ENCODE results near the gene SPACA6. TPM values are rescaled to one million over a fixed set of nuclear protein-coding genes. Genes with fewer than 3 reads are reported as not detected.

Gene SPACA6
- total and polyA plus RNA-seq, 2 of the 8 experiments (the other 6 are each of a cell fraction or from before 2014, with no cell fraction given), result 7.1 to 7.5 TPM

DNA sequence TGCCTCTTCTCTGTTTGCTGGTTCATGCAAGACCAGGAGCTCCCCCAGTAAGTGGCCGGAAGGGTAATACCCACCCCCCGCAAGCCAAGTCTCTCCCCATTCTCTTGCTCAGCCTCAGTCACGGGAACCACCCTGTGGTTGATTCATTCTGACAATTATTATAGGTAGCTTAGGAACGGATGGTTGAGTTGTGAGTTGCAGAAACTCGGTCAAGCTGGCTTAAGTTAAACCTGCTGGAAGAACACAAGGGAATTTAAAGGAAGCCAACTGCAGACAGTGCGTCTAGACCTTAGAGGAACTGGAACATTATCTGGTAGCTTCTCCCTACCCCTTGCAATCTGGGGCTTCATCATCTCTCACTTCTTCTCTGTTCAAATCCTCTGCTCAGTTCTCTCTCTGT, 49.7 kb downstream of the SPACA6 start:
- Histone ChIP-seq H3K18ac (ENCODE audit: extremely low read depth, low read length) (no peak overlapping the region), H3K23me2 (ENCODE audit: low read depth, low read length) (no peaks in the 10 kb centered on the region), H2AFZ (ENCODE audit: low read length) (no peak overlapping the region), H3K4ac (replicated peaks; ENCODE audit: insufficient read length, low read depth, low read length) (no peak overlapping the region), H4K20me1 (replicated peaks in 1 of 2; ENCODE audit: control insufficient read depth in 1 of 2, insufficient read depth in 2 of 2, low read length in 2 of 2) (no peaks in the 10 kb centered on the region), H4K8ac (ENCODE audit: extremely low read depth, insufficient read depth, low read length) (no peak overlapping the region), H3K79me1 (ENCODE audit: low read depth, low read length) (no peaks in the 10 kb centered on the region), H3K27ac (ENCODE audit: low read depth, low read length) (no peak overlapping the region), H3K4me2 (ENCODE audit: insufficient read depth in 1 of 2, low read depth in 2 of 2, low read length in 2 of 2) (no peak overlapping the region), H3K79me2 (ENCODE audit: control insufficient read depth in 1 of 2, insufficient read depth in 2 of 2, low read length in 2 of 2) (no peaks in the 10 kb centered on the region), H4K91ac (replicated peaks; ENCODE audit: insufficient read length, low read length) (no peak overlapping the region), H2BK5ac (ENCODE audit: low read depth, low read length) (no peak overlapping the region), H3K56ac (replicated peaks; ENCODE audit: insufficient read length, low read depth, low read length) (no peak overlapping the region), H3K27me3 (replicated peaks in 1 of 4; ENCODE audit: control insufficient read depth in 3 of 4, extremely low read depth in 1 of 4, insufficient read depth in 3 of 4, low read length in 3 of 4) (no peaks in the 10 kb centered on the region), H2BK20ac (ENCODE audit: low read length) (no peak overlapping the region), H3K9ac (replicated peaks in 1 of 4; ENCODE audit: extremely low read depth in 1 of 4, low read depth in 3 of 4, low read length in 3 of 4) (no peak overlapping the region), H3K23ac (ENCODE audit: insufficient read length) (no peak overlapping the region), H3K14ac (ENCODE audit: insufficient read length) (no peak overlapping the region), H4K5ac (ENCODE audit: insufficient read length, low read depth, low read length) (no peak overlapping the region), H2BK15ac (ENCODE audit: low read length) (no peak overlapping the region), H3K4me3 (ENCODE audit: extremely low read depth in 1 of 4, insufficient read depth in 2 of 4, low read depth in 3 of 4, low read length in 4 of 4) (no peak overlapping the region), H3K4me1 (replicated peaks in 1 of 4; ENCODE audit: control insufficient read depth in 3 of 4, insufficient read depth in 4 of 4, low read length in 3 of 4) (no peaks in the 10 kb centered on the region), H2AK5ac (ENCODE audit: low read depth, low read length) (no peak overlapping the region), H3K36me3 (ENCODE audit: control insufficient read depth in 2 of 4, insufficient read depth in 4 of 4, low read length in 3 of 4) (no peaks in the 10 kb centered on the region), H2BK12ac (ENCODE audit: low read depth, low read length) (no peak overlapping the region), H3K9me3 (ENCODE audit: insufficient read depth in 2 of 2, low read depth in 1 of 2, low read length in 1 of 2) (peaks cover 0 to 9% of the 10 kb centered on the region in 2 experiments; a peak in 1 of 4 replicates), H2BK120ac (replicated peaks; ENCODE audit: low read depth, low read length) (no peak overlapping the region)
- FAIRE-seq (no peak), DNase-seq (ENCODE audit: low read depth in 1 of 2, low spot score in 2 of 2) (no peak)
- ChIA-PET CTCF (ENCODE audit: partially characterized antibody) (interaction anchor here (1.5 to 2.6 kb wide), 4 partner anchors 9 to 67 kb away, joined by 3 to 8 read pairs (median 4); partner anchors contain the start of gene FPR1), POLR2A (ENCODE audit: partially characterized antibody) (interaction anchor here (0.6 to 1.6 kb wide), 2 partner anchors 10 to 578 kb away, joined by 3 read pairs; no protein-coding TSS in a partner anchor)
- WGBS, 2 experiments (ENCODE audit: extremely low coverage in 1 of 2, insufficient coverage in 1 of 2, insufficient read length in 1 of 2, insufficient replicate concordance in 2 of 2, low coverage in 1 of 2, low lambda C conversion rate in 2 of 2, missing lambda C conversion rate in 1 of 2), result 73% methylated on average over 6 of the region's 6 CpGs; no CpG with 5 or more reads in 1 of the 2 experiments
- no peak for TF ChIP-seq POLR2A (IDR thresholded peaks at IDR 0.05; ENCODE audit: control extremely low read depth in 1 of 2, low read depth in 2 of 2, low read length in 2 of 2)
